ENCODE results near the gene ISY1.

DNA sequence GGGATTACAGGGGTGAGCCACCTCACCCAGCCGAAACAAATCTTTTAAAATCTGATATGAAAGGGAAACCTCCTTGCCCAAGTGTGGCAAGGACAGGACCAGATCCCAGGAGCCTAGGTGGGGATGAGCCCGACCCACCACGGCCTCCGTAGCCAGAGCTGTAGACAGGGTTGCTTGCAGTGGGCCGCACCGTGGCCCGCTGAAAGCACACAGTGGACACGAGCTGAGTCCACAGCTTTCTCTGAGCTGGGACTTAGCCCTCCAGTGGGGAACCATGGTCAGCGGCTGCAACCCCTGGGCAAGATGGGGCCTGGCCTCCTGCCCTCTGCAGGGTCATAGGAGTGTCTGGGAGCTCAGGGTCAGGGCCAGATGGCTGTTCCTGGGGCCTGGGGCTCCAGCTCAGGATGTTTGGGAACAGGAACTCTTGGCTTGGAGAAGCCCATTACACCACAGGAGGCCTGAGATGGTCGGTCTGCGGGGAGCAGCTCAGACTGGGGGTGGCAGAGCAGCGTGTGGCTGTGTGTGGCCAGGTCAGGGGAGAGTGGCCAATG is 75.6 kb downstream of the ISY1 start:
- TF ChIP-seq POLR2AphosphoS5 (IDR thresholded peaks at IDR 0.05; ENCODE audit: low read depth) = no peak
- TF ChIP-seq, protein P1, sequence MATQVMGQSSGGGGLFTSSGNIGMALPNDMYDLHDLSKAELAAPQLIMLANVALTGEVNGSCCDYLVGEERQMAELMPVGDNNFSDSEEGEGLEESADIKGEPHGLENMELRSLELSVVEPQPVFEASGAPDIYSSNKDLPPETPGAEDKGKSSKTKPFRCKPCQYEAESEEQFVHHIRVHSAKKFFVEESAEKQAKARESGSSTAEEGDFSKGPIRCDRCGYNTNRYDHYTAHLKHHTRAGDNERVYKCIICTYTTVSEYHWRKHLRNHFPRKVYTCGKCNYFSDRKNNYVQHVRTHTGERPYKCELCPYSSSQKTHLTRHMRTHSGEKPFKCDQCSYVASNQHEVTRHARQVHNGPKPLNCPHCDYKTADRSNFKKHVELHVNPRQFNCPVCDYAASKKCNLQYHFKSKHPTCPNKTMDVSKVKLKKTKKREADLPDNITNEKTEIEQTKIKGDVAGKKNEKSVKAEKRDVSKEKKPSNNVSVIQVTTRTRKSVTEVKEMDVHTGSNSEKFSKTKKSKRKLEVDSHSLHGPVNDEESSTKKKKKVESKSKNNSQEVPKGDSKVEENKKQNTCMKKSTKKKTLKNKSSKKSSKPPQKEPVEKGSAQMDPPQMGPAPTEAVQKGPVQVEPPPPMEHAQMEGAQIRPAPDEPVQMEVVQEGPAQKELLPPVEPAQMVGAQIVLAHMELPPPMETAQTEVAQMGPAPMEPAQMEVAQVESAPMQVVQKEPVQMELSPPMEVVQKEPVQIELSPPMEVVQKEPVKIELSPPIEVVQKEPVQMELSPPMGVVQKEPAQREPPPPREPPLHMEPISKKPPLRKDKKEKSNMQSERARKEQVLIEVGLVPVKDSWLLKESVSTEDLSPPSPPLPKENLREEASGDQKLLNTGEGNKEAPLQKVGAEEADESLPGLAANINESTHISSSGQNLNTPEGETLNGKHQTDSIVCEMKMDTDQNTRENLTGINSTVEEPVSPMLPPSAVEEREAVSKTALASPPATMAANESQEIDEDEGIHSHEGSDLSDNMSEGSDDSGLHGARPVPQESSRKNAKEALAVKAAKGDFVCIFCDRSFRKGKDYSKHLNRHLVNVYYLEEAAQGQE (IDR thresholded peaks at IDR 0.05; ENCODE audit: insufficient replicate concordance, low read depth) = no peak
- TF ChIP-seq, protein P2, sequence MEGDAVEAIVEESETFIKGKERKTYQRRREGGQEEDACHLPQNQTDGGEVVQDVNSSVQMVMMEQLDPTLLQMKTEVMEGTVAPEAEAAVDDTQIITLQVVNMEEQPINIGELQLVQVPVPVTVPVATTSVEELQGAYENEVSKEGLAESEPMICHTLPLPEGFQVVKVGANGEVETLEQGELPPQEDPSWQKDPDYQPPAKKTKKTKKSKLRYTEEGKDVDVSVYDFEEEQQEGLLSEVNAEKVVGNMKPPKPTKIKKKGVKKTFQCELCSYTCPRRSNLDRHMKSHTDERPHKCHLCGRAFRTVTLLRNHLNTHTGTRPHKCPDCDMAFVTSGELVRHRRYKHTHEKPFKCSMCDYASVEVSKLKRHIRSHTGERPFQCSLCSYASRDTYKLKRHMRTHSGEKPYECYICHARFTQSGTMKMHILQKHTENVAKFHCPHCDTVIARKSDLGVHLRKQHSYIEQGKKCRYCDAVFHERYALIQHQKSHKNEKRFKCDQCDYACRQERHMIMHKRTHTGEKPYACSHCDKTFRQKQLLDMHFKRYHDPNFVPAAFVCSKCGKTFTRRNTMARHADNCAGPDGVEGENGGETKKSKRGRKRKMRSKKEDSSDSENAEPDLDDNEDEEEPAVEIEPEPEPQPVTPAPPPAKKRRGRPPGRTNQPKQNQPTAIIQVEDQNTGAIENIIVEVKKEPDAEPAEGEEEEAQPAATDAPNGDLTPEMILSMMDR (IDR thresholded peaks at IDR 0.05; ENCODE audit: insufficient read depth, low read length) = no peak
- TF ChIP-seq GABPA (IDR thresholded peaks at IDR 0.05; ENCODE audit: low read depth) = no peak
- no peak for TF ChIP-seq SPI1 (IDR thresholded peaks at IDR 0.05; ENCODE audit: borderline replicate concordance, low read depth)

Measured in HL-60 (cell line).